PC-9 (cell line): ENCODE results near the gene PHF10. TPM values are rescaled to one million over a fixed set of nuclear protein-coding genes. Genes with fewer than 3 reads are reported as not detected.

Experiments
- BruUV-seq: library from RNA; stranded (reverse); fragments of 400-500 nt; replicated peaks from 2 replicates; lab custom pipeline; 2021; lab: Mats Ljungman, UMichigan
- CTCF ChIA-PET: fragments of 300-600 bp; sonication (Branson Sonifier 250); formaldehyde crosslinking; loops from one replicate; lab custom pipeline; 2022; ENCODE audit warnings: antibody characterized with exemption; lab: Charles Lee
- POLR2A ChIA-PET: fragments of 300-600 bp; sonication (Branson Sonifier 250); formaldehyde crosslinking; loops from one replicate; lab custom pipeline; 2022; ENCODE audit warnings: antibody characterized with exemption; ENCODE audit not compliant: unreplicated experiment; lab: Charles Lee
- DNase-seq, 2 experiments: peaks; one replicate each; pipeline versions ENCODE4 v3.0.0 to v3.0.0-alpha.2; 2015 to 2022; ENCODE audit warnings: mixed read lengths in 1 of 2
- H2AFZ ChIP-seq: fragments of 200-600 bp; sonication (generic); 2 replicates; pipeline ENCODE4 v1.8.1; 2017; ENCODE audit warnings: antibody characterized with exemption
- H3F3A ChIP-seq: fragments of 200-600 bp; sonication (generic); 2 replicates; pipeline ENCODE4 v1.8.1; 2017; ENCODE audit warnings: antibody characterized with exemption, mild to moderate bottlenecking, low read depth; ENCODE audit not compliant: insufficient read depth
- H3K27ac ChIP-seq: fragments of 200-600 bp; sonication (generic); 2 replicates; pipeline ENCODE4 v1.6.1; 2016; ENCODE audit warnings: mixed run types
- H3K27me3 ChIP-seq: fragments of 200-600 bp; sonication (generic); 2 replicates; pipeline ENCODE4 v1.6.1; 2016; ENCODE audit warnings: low read depth, mixed run types; ENCODE audit not compliant: insufficient read depth
- H3K36me3 ChIP-seq: fragments of 200-600 bp; sonication (generic); 2 replicates; pipeline ENCODE4 v1.6.1; 2016; ENCODE audit warnings: low read depth, mixed run types
- H3K4me1 ChIP-seq: fragments of 200-600 bp; sonication (generic); replicated peaks from 2 replicates; pipeline ENCODE4 v1.6.1; 2016; ENCODE audit warnings: mixed run types; ENCODE audit not compliant: insufficient read depth
- H3K4me2 ChIP-seq: fragments of 200-600 bp; sonication (generic); 2 replicates; pipeline ENCODE4 v1.6.1; 2017; ENCODE audit warnings: mixed run types
- H3K4me3 ChIP-seq: fragments of 200-600 bp; sonication (generic); 2 replicates; pipeline ENCODE4 v1.6.1; 2016; ENCODE audit warnings: mixed run types
- H3K79me2 ChIP-seq: fragments of 200-600 bp; sonication (generic); 2 replicates; pipeline ENCODE4 v1.6.1; 2017; ENCODE audit warnings: low read depth, mixed run types
- H3K9me2 ChIP-seq: fragments of 200-600 bp; sonication (generic); 2 replicates; pipeline ENCODE4 v1.8.1; 2017; ENCODE audit warnings: mild to moderate bottlenecking; ENCODE audit not compliant: insufficient read depth
- H3K9me3 ChIP-seq: fragments of 200-600 bp; sonication (generic); 2 replicates; pipeline ENCODE4 v1.8.1; 2016; ENCODE audit warnings: low read depth; ENCODE audit not compliant: insufficient read depth
- H4K20me1 ChIP-seq: fragments of 200-600 bp; sonication (generic); 2 replicates; pipeline ENCODE4 v1.8.1; 2017; ENCODE audit not compliant: insufficient read depth
- CTCF ChIP-seq: fragments of 200-600 bp; sonication (generic); conservative IDR thresholded peaks from 2 replicates; pipeline ENCODE4 v1.6.1; 2017; ENCODE audit warnings: mixed run types, antibody characterized with exemption, mild to moderate bottlenecking, moderate library complexity
- EZH2 ChIP-seq: fragments of 200-600 bp; sonication (generic); IDR thresholded peaks from 2 replicates; pipeline ENCODE4 v1.8.0; 2017; ENCODE audit warnings: antibody characterized with exemption, low read depth
- intact Hi-C: fragments of 100-400 bp; cut with micrococcal nuclease; formaldehyde crosslinking; loops from one replicate; pipeline ENCODE4 v1.10.0; 2022; ENCODE audit not compliant: unreplicated experiment
- total RNA-seq: library from RNA; stranded (reverse); gene quantifications from 2 replicates; pipeline ENCODE4 v1.2.3, GENCODE V29; 2021

The PHF10 gene
- total RNA-seq, 1 experiment from 2014 or later: 21.7 TPM

- Histone ChIP-seq H3K4me1 (no peaks in the 10 kb centered on the region), H3K36me3 (peaks cover 15% of the 10 kb centered on the region; the same call in 1 of the 2 replicates), H3K79me2 (no peaks in the 10 kb centered on the region), H2AFZ (no peak overlapping the region), H3K9me3 (no peaks in the 10 kb centered on the region), H3F3A (no peaks in the 10 kb centered on the region), H3K27ac (no peak overlapping the region), H3K4me3 (no peak overlapping the region), H3K4me2 (no peak overlapping the region), H4K20me1 (no peaks in the 10 kb centered on the region), H3K27me3 (no peaks in the 10 kb centered on the region), H3K9me2 (no peaks in the 10 kb centered on the region)
- TF ChIP-seq CTCF: no peak
- BruUV-seq: no TSS peak
- CTCF ChIA-PET: no interaction called here
- POLR2A ChIA-PET: no interaction called here
- intact Hi-C loops: no loop called here
- DNase-seq: no peak
These were observed 46.0 kb downstream of the PHF10 start for GRCh38 chr6:169678342-169678741.

- no peaks in the 10 kb centered on the region for H3K27me3 ChIP-seq
- no peaks in the 10 kb centered on the region for H3F3A ChIP-seq
- no peak overlapping the region for H2AFZ ChIP-seq
- intact Hi-C loops: no loop called here
- H3K4me3 ChIP-seq: no peak overlapping the region
- no peak overlapping the region for H3K27ac ChIP-seq
- H3K36me3 ChIP-seq: peaks cover 15% of the 10 kb centered on the region; the same call in 1 of the 2 replicates
- H3K9me2 ChIP-seq: no peaks in the 10 kb centered on the region
- BruUV-seq: no TSS peak
- no peak for DNase-seq
- ChIA-PET POLR2A (no interaction called here), CTCF (no interaction called here)
- no peaks in the 10 kb centered on the region for H4K20me1 ChIP-seq
- H3K79me2 ChIP-seq: no peaks in the 10 kb centered on the region
- no peaks in the 10 kb centered on the region for H3K4me1 ChIP-seq
- no peak overlapping the region for H3K4me2 ChIP-seq
- TF ChIP-seq CTCF: no peak
- no peak for TF ChIP-seq EZH2
- H3K9me3 ChIP-seq: no peaks in the 10 kb centered on the region
These were observed 47.2 kb downstream of the PHF10 start for GRCh38 chr6:169677096-169677495.

- Histone ChIP-seq H3K4me1 (no peaks in the 10 kb centered on the region), H3K36me3 (peaks cover 10% of the 10 kb centered on the region; the same call in 1 of the 2 replicates), H3K4me3 (no peak overlapping the region), H3K27ac (no peak overlapping the region), H4K20me1 (no peaks in the 10 kb centered on the region), H3K9me2 (no peaks in the 10 kb centered on the region), H3K4me2 (no peak overlapping the region), H2AFZ (no peak overlapping the region), H3K79me2 (no peaks in the 10 kb centered on the region), H3F3A (no peaks in the 10 kb centered on the region), H3K27me3 (no peaks in the 10 kb centered on the region), H3K9me3 (no peaks in the 10 kb centered on the region)
- intact Hi-C loops: no loop called here
- CTCF ChIA-PET: no interaction called here
- POLR2A ChIA-PET: no interaction called here
- no TSS peak for BruUV-seq
- TF ChIP-seq EZH2 (no peak), CTCF (no peak)
- no peak for DNase-seq
These were observed 49.3 kb downstream of the PHF10 start for GRCh38 chr6:169675011-169675410.
